GM18517 (cell line): ENCODE results near the gene RIPOR2.
"Not testable (repeated sequence)": the region's sequence is repeated elsewhere in the genome, so short reads cannot be mapped to it uniquely, and the experiment has no call there.

ENCODE experiments used
- ATAC-seq: cut with Tn5 transposase; IDR thresholded peaks from one replicate; pipeline ENCODE4 v1.9.1; 2021; ENCODE audit warnings: mild to moderate bottlenecking, moderate library complexity; ENCODE audit not compliant: unreplicated experiment

The RIPOR2 gene

DNA sequence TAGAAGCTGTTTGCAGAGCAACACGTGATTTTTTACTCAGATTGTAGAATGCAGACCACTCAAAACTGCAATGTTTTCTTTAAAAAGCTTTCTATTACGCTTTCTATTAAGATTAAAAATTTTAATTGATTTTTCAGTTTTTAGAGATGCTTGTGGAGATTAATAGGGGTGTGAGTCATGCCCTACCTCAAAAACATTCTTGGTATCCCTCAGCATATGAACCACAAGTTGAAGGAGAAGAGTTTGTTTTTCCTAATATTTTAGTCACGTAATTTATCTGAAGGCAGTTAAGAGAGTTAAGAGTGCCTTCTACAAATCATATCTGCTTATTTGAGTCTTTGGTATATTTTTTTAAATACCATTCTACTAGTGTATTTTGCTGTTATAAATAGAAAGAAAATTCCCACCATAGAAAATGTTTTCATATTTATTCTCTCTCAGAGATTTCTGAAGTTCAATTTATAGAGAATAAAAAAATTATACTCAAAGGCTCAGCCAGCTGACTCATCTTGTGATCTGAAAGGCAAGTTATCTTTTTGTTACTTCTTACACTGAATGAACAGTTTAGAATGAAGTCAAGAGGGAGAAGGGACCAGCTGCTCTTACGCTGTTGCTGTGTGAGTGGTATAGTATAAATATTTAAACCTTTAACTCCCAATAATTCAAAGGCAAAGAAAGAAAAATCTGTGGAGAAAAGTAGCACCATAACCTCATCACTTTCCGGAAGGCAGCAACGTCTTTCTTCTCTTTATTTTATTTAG lies 7.6 kb downstream of the RIPOR2 start:
- ATAC-seq = no peak

GRCh38 chr6:24927277-24927955 lies 8.3 kb downstream of the RIPOR2 start:
- ATAC-seq = no peak

- not testable (repeated sequence) for ATAC-seq
Observed at GRCh38 chr6:24926647-24927046, 9.1 kb downstream of the RIPOR2 start.

- ATAC-seq = no peak
Observed at GRCh38 chr6:24926192-24926591, 9.6 kb downstream of the RIPOR2 start.

DNA sequence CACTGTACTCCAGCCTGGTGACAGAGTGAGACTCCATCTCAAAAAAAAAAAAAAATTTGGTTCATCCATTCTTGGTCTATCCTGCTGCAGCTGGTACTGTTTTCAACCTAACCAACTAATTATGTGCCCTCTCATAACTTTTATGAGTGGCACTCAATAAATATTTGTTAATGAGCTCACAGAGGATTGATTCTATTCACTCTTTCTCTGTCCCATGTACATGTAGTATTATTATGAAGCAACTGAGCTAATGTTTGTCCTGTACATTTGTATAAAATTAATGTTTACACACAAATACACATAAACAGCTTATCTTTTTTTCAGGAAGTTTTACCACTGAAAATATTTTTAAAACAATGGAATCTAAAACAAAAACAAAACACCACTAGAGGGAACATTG lies 10.1 kb downstream of the RIPOR2 start:
- no peak for ATAC-seq

GRCh38 chr6:24924580-24925356 lies 11.0 kb downstream of the RIPOR2 start:
- ATAC-seq = no peak

DNA sequence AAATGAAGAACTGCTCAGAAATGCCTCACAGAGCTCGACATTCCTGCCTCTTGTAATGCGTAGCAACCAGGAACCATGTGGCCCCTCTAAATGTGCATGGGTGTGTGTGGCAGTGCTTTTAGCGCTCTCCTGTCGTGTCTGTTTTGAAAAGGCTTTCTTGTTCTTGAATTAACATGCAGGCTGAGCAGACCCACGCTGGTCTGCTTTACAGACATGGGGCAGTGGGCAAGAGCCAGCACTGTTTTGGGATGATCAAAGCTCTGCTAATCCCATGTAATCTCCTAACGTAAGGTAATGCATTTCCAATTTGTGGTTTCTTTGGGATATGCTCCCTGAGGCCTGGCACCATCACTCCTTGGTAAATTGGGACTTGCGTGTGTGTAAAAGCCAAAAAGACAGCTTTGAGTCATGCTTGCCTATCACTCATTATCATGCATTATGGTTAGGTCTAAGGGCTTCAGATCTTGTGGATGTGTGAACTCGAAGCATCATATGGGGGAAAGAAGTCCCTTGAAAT lies 11.8 kb downstream of the RIPOR2 start:
- no peak for ATAC-seq

- no peak for ATAC-seq
Observed at GRCh38 chr6:24922814-24923213, 12.9 kb downstream of the RIPOR2 start.

GRCh38 chr6:24922170-24922569 lies 13.6 kb downstream of the RIPOR2 start:
- ATAC-seq = no peak

DNA sequence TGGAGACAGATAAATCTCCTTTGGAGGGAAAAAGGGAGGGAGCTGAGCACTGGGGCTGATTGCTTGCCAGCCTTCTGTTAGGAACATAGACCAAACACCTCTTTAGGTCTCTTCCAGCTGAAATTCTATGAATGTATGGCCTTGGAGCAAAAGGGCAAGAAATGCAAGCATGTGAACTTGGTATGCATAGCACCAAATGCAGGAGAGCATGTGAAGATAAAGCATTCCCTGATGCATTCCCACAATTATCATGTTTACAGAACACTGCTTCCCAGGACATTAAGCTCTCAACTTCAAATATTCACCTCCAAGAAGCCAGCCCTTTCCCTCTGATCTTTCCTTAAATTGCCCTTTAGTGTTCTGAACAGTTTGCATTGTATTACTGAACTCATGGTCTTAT lies 15.6 kb downstream of the RIPOR2 start:
- ATAC-seq = no peak

GRCh38 chr6:24919056-24919892 lies 16.5 kb downstream of the RIPOR2 start:
- peak; percentile 63 for ATAC-seq

DNA sequence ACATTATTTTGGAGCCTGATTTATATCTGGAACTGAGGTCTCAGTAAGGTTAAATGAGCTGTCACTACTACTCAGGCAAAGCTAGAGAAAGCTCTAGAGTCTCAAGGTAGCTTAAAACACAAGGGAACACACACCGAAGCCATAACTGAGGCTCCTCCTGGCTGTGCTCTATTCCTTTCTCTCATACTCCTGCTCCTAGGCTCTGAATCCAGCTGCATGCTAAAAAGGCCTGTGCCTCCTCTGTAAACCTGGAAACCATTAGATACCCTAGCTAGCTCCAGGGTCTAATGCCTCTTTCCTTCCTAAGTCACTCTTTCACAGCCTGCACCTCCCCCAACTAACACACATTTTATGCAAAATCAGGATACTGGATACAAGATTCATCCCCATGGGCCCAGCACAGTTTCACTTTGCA lies 17.1 kb downstream of the RIPOR2 start:
- no peak for ATAC-seq

- no peak for ATAC-seq
Observed at GRCh38 chr6:24916496-24916895, 19.3 kb downstream of the RIPOR2 start.

GRCh38 chr6:24915641-24916040 lies 20.1 kb downstream of the RIPOR2 start:
- ATAC-seq = no peak

DNA sequence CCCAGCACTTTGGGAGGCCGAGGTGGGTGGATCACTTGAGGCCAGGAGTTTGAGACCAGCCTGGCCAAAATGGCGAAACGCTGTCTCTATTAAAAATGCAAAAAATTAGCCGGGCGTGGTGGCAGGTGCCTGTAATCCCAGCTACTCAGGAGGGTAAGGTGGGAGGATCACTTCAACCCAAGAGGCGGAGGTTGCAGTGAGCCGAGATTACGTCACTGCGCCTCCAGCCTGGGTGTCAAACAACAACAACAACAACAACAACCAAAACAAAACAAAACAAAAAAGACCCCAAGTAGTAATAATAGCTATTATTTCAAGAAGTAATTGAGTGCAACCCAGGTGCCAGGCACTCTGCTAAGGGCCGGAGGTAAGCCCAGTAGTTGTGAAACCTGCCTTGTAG lies 21.7 kb downstream of the RIPOR2 start:
- not testable (repeated sequence) for ATAC-seq

- ATAC-seq = no peak
Observed at GRCh38 chr6:24911796-24912382, 23.9 kb downstream of the RIPOR2 start.

GRCh38 chr6:24910961-24911725 lies 24.6 kb downstream of the RIPOR2 start:
- no peak for ATAC-seq

GRCh38 chr6:24910331-24910960 lies 25.3 kb downstream of the RIPOR2 start:
- no peak for ATAC-seq
